COR-L47 (cell line): ENCODE measurements around the gene PAF1.
"Not testable (repeated sequence)": the region's sequence is repeated elsewhere in the genome, so short reads cannot be mapped to it uniquely, and the experiment has no call there.

Source experiments
- DNase-seq: peaks from one replicate; lab custom pipeline; 2025; lab: John Stamatoyannopoulos, UW

The PAF1 gene

DNA sequence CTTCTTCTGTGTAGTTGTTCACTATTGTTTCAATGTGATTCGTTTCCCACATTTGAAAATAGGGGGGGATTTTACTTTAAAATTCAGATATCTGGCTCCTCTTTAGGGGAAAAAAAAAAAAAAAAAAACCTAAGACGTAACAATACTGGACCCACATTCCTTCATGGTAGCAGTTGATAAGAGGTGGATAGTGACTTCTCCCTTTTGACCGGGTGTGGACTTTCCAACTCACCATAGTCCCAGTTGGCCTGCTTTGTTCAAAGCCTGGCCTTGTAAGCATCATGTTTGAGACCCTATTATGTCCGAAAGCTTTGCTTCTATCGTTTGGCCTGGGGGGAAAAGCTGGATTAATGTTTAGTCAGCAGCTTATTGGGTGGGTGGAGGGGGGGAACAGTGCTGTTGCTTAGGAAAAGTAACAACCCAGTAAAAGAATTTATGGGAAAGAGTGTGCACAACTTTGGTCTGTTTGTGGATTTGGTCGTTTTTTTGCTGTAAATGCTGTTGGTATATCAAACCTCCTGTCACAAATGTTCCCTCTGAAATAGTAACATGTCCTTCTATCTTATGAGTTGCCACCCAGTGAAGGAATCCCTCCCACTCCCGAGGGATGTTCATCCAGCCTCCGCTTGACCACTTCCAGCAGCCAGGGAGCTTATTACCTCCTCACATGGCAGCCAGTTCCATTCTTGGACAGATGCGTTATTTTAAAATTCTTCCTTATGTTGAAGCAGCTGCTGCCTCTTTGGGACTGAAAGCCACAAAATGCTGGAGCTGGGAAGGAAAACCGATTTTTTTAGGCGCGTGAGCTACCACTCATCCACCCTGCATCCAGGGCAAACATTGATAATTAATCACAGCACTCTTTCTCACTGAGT lies 38.3 kb downstream of the PAF1 start:
- DNase-seq = no peak

GRCh38 chr19:39351537-39352064 lies 39.3 kb downstream of the PAF1 start:
- DNase-seq = no peak

- no peak for DNase-seq
These were observed 40.8 kb downstream of the PAF1 start for GRCh38 chr19:39350156-39350555.

DNA sequence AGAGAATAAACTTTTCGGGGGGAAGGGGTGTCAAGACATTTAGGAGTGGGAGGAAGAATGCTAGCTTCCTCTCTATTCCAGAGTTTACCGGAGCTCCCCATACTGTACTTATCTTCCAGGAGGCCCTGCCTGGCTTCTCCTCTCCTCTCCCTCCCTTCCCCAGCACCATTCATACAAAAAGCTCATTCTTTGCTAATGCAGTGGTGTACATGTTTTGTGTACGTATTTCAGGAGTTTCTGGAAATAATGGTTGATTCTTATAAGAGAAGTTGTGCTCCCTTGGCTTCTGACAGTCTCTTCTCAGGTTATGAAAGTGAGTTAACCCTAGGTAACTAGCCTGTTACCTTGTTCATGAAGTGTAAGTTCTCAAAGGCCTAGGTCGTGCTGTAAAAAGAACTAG lies 41.6 kb downstream of the PAF1 start:
- no peak for DNase-seq

- no peak for DNase-seq
These were observed 43.4 kb downstream of the PAF1 start for GRCh38 chr19:39347332-39348164.

DNA sequence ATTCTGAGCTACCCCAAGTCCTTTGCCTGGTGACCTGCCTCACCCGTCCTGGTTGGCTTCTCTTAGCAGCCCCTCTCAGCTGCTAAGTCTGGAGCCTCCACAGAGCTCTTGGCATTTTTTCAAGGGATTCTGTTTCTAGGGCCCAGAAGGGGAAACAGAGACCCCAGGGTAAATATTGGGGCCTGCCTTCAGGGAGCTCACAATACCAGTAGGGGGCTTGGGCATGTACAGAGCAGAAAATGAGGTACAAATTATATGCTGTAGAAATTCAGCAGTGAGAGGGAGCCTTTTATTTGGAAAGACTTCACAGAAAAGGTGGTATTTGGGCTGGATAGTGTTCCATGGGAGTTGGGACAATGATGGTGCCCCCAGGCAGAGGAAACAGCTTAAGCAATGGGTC lies 45.0 kb downstream of the PAF1 start:
- DNase-seq = no peak

GRCh38 chr19:39342647-39343305 lies 48.1 kb downstream of the PAF1 start:
- DNase-seq = no peak

GRCh38 chr19:39341719-39342604 lies 48.9 kb downstream of the PAF1 start, which contains the start of gene SAMD4B:
Gene SAMD4B (plus strand): TSS chr19:39342421. CDS start chr19:39356894, 14,473 bp downstream.
- peak; percentile 97 for DNase-seq

- DNase-seq = no peak
These were observed 49.7 kb downstream of the PAF1 start for GRCh38 chr19:39341129-39341718.

GRCh38 chr19:39340156-39340555 lies 50.8 kb downstream of the PAF1 start:
- not testable (repeated sequence) for DNase-seq

DNA sequence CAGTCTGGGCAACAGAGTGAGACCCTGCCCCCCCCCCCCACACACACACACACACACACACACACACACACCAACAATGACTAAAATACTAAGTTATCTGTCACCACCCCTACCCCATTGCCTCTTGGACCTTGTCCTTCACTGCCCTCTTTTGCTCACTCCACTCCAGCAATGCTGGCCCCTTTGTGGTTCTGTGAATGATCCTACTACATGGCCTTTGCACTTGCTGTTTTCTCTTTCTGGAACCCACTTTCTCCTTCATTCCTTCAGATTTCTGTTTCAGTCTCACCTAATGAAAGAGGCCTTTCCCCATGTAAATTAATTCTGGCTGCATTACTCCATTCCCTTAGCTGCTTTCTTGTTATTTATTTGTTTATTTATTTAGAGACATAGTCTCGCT lies 51.2 kb downstream of the PAF1 start:
- DNase-seq = no peak

- DNase-seq = no peak
These were observed 54.4 kb downstream of the PAF1 start for GRCh38 chr19:39336483-39336882.
